ENCODE measurements around the gene CRYBG1. TPM values are rescaled to one million over a fixed set of nuclear protein-coding genes. Genes with fewer than 3 reads are reported as not detected.

The CRYBG1 gene
- total RNA-seq, 1 experiment from 2014 or later, result 10.1 TPM

- H3K4me1 Mint-ChIP-seq, result peaks cover 14% of the 10 kb centered on the region
- H3K27ac Mint-ChIP-seq, result no peak overlapping the region
- H3K27me3 Mint-ChIP-seq (ENCODE audit: low read depth), result no peaks in the 10 kb centered on the region
- DNase-seq (ENCODE audit: low spot score) (no peak), ATAC-seq (no peak)
- CTCF ChIA-PET, result interaction anchor here (1.2 kb wide), 1 partner anchor 27 kb away, joined by 3 read pairs; no protein-coding TSS in a partner anchor
- POLR2A ChIA-PET, result interaction anchor here (0.7 kb wide), 1 partner anchor 370 kb away, joined by 3 read pairs; no protein-coding TSS in a partner anchor
- TF ChIP-seq ARID4B (CRISPR knock-in tag; IDR thresholded peaks at IDR 0.05; ENCODE audit: borderline replicate concordance) (no peak), RORB (CRISPR knock-in tag; IDR thresholded peaks at IDR 0.05) (no peak)
- H3K36me3 Mint-ChIP-seq, result no peaks in the 10 kb centered on the region
- no peak overlapping the region for H3K4me3 Mint-ChIP-seq
- H3K9me3 Mint-ChIP-seq, result no peaks in the 10 kb centered on the region
Measured at GRCh38 chr6:106536851-106537250, 176.3 kb downstream of the CRYBG1 start.

- no peaks in the 10 kb centered on the region for H3K27me3 Mint-ChIP-seq (ENCODE audit: low read depth)
- TF ChIP-seq ZNF423 (CRISPR knock-in tag; IDR thresholded peaks at IDR 0.05), result no peak
- TF ChIP-seq JUN (CRISPR knock-in tag; IDR thresholded peaks at IDR 0.05), result no peak
- no peak for TF ChIP-seq KAT7 (CRISPR knock-in tag; IDR thresholded peaks at IDR 0.05; ENCODE audit: borderline replicate concordance)
- TF ChIP-seq ZNF317 (CRISPR knock-in tag; IDR thresholded peaks at IDR 0.05; ENCODE audit: borderline replicate concordance, low read depth), result no peak
- no peak for TF ChIP-seq HMGA2 (CRISPR knock-in tag; IDR thresholded peaks at IDR 0.05)
- TF ChIP-seq, protein P1, sequence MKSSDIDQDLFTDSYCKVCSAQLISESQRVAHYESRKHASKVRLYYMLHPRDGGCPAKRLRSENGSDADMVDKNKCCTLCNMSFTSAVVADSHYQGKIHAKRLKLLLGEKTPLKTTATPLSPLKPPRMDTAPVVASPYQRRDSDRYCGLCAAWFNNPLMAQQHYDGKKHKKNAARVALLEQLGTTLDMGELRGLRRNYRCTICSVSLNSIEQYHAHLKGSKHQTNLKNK (CRISPR knock-in tag; IDR thresholded peaks at IDR 0.05), result no peak
- TF ChIP-seq, protein P2, sequence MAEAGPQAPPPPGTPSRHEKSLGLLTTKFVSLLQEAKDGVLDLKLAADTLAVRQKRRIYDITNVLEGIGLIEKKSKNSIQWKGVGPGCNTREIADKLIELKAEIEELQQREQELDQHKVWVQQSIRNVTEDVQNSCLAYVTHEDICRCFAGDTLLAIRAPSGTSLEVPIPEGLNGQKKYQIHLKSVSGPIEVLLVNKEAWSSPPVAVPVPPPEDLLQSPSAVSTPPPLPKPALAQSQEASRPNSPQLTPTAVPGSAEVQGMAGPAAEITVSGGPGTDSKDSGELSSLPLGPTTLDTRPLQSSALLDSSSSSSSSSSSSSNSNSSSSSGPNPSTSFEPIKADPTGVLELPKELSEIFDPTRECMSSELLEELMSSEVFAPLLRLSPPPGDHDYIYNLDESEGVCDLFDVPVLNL (CRISPR knock-in tag; IDR thresholded peaks at IDR 0.05; ENCODE audit: borderline replicate concordance, low read depth), result no peak
- TF ChIP-seq, protein P3, sequence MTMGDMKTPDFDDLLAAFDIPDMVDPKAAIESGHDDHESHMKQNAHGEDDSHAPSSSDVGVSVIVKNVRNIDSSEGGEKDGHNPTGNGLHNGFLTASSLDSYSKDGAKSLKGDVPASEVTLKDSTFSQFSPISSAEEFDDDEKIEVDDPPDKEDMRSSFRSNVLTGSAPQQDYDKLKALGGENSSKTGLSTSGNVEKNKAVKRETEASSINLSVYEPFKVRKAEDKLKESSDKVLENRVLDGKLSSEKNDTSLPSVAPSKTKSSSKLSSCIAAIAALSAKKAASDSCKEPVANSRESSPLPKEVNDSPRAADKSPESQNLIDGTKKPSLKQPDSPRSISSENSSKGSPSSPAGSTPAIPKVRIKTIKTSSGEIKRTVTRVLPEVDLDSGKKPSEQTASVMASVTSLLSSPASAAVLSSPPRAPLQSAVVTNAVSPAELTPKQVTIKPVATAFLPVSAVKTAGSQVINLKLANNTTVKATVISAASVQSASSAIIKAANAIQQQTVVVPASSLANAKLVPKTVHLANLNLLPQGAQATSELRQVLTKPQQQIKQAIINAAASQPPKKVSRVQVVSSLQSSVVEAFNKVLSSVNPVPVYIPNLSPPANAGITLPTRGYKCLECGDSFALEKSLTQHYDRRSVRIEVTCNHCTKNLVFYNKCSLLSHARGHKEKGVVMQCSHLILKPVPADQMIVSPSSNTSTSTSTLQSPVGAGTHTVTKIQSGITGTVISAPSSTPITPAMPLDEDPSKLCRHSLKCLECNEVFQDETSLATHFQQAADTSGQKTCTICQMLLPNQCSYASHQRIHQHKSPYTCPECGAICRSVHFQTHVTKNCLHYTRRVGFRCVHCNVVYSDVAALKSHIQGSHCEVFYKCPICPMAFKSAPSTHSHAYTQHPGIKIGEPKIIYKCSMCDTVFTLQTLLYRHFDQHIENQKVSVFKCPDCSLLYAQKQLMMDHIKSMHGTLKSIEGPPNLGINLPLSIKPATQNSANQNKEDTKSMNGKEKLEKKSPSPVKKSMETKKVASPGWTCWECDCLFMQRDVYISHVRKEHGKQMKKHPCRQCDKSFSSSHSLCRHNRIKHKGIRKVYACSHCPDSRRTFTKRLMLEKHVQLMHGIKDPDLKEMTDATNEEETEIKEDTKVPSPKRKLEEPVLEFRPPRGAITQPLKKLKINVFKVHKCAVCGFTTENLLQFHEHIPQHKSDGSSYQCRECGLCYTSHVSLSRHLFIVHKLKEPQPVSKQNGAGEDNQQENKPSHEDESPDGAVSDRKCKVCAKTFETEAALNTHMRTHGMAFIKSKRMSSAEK (CRISPR knock-in tag; IDR thresholded peaks at IDR 0.05; ENCODE audit: borderline replicate concordance), result no peak
- no peak for TF ChIP-seq ZNF232 (CRISPR knock-in tag; IDR thresholded peaks at IDR 0.05)
- TF ChIP-seq, protein P4, sequence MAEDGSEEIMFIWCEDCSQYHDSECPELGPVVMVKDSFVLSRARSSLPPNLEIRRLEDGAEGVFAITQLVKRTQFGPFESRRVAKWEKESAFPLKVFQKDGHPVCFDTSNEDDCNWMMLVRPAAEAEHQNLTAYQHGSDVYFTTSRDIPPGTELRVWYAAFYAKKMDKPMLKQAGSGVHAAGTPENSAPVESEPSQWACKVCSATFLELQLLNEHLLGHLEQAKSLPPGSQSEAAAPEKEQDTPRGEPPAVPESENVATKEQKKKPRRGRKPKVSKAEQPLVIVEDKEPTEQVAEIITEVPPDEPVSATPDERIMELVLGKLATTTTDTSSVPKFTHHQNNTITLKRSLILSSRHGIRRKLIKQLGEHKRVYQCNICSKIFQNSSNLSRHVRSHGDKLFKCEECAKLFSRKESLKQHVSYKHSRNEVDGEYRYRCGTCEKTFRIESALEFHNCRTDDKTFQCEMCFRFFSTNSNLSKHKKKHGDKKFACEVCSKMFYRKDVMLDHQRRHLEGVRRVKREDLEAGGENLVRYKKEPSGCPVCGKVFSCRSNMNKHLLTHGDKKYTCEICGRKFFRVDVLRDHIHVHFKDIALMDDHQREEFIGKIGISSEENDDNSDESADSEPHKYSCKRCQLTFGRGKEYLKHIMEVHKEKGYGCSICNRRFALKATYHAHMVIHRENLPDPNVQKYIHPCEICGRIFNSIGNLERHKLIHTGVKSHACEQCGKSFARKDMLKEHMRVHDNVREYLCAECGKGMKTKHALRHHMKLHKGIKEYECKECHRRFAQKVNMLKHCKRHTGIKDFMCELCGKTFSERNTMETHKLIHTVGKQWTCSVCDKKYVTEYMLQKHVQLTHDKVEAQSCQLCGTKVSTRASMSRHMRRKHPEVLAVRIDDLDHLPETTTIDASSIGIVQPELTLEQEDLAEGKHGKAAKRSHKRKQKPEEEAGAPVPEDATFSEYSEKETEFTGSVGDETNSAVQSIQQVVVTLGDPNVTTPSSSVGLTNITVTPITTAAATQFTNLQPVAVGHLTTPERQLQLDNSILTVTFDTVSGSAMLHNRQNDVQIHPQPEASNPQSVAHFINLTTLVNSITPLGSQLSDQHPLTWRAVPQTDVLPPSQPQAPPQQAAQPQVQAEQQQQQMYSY (CRISPR knock-in tag; IDR thresholded peaks at IDR 0.05), result no peak
- peaks cover 14% of the 10 kb centered on the region for H3K4me1 Mint-ChIP-seq
- H3K9me3 Mint-ChIP-seq, result no peaks in the 10 kb centered on the region
- DNase-seq (ENCODE audit: low spot score), result no peak
- no peak overlapping the region for H3K4me3 Mint-ChIP-seq
- CTCF ChIA-PET, result interaction anchor here (1.2 kb wide), 1 partner anchor 28 kb away, joined by 3 read pairs; no protein-coding TSS in a partner anchor
- H3K27ac Mint-ChIP-seq, result no peak overlapping the region
- H3K36me3 Mint-ChIP-seq, result no peaks in the 10 kb centered on the region
- no peak for ATAC-seq
- POLR2A ChIA-PET, result no interaction called here
Measured at GRCh38 chr6:106537662-106538061, 177.1 kb downstream of the CRYBG1 start.

All from WTC11 (cell line).